Epithelial cell of esophagus (primary cell): ENCODE measurements around the gene NEK11.

Experiments used
- DNase-seq: peaks from one replicate; pipeline ENCODE4 v3.0.0; 2010; ENCODE audit warnings: low read depth
- H3K4me3 ChIP-seq: 2 replicates; pipeline ENCODE4 v1.5.1; 2011; ENCODE audit warnings: mild to moderate bottlenecking, low read length, control low read depth
- CTCF ChIP-seq: IDR thresholded peaks from 2 replicates; pipeline ENCODE4 v1.5.1; 2011; ENCODE audit warnings: low read depth, mild to moderate bottlenecking, low read length, control low read depth, inconsistent platforms; ENCODE audit not compliant: insufficient read depth; ENCODE audit errors: missing control alignments

The NEK11 gene

GRCh38 chr3:131338948-131339640, 312.4 kb downstream of the NEK11 start:
- H3K4me3 ChIP-seq, result no peak overlapping the region
- peak; percentile 14 for DNase-seq
- TF ChIP-seq CTCF, result no peak

DNA sequence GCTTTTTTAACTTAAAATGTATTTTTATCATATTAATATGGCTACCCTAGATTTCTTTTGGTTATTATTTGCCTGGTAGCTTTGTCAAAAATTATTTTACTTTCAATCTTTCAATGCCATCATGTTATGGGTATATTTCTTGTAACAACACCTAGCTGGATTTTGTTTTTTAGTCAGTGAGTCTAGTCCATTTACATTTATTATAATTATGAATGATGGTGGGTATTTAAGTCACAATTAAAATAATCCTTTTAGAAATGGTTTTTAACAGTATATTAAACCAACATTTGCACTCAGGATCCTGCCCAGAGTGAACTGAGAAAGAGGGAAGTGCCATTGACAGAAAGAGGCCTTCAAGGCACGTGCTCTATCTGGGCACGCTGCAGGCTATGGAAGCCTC, 315.1 kb downstream of the NEK11 start:
- no peak for DNase-seq
- H3K4me3 ChIP-seq, result no peak overlapping the region

DNA sequence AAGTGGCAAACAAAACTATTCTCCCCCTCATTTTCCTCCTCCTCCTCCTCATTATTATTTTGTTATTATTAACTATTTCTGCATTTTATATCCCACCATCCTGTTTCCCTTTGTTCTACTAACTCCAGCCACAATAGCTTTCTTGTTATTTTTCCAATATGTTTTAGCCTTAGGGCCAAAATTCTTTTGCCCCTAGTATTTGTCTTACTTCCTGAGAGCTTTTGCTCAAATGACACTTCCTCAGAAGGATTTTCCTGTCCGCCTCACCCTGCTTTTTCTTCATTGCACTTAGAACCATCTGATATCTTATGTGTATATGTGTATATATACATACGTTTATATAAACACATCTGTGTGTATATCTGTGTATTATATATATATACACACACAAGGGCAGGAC, 322.2 kb downstream of the NEK11 start:
- DNase-seq, result peak; percentile 31
- H3K4me3 ChIP-seq, result no peak overlapping the region
- no peak for TF ChIP-seq CTCF

More for the DNA sequence above, 315.1 kb downstream of the NEK11 start:
- TF ChIP-seq CTCF, result no peak

DNA sequence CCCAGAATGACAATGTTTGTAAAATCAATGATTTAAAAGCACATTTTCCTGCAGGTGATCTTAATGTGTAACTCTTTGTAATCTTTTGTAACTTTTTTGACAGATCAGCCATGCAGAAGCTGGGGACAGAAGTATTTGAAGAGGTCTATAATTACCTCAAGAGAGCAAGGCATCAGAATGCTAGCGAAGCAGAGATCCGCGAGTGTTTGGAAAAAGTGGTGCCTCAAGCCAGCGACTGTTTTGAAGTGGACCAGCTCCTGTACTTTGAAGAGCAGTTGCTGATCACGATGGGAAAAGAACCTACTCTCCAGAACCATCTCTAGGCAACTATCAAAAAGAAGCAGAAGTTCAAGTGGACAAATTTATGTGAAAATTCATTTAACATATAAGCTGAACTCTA, 322.8 kb downstream of the NEK11 start:
- DNase-seq, result no peak
- no peak for TF ChIP-seq CTCF

DNA sequence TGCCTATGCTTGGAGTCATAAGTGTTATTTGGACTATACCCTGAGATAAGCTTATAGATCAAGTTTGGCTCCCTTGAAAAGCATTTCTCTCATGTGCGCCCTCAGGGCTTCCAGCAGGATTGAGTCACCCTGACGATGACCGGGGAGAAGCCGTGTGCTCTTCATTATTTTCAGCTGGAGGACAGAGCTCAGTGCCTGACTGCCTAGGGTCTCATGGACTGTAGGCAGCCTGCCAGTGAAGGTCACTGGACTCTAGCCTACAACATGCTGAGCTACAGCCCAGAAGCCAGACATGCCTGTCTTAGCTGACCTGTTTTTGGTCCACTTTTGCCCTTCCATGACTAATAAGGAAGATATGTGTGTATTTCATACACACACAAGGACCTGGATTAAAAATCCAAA, 323.3 kb downstream of the NEK11 start:
- peak; percentile 91 for DNase-seq

More for the DNA sequence above, 322.8 kb downstream of the NEK11 start:
- H3K4me3 ChIP-seq, result no peak overlapping the region

DNA sequence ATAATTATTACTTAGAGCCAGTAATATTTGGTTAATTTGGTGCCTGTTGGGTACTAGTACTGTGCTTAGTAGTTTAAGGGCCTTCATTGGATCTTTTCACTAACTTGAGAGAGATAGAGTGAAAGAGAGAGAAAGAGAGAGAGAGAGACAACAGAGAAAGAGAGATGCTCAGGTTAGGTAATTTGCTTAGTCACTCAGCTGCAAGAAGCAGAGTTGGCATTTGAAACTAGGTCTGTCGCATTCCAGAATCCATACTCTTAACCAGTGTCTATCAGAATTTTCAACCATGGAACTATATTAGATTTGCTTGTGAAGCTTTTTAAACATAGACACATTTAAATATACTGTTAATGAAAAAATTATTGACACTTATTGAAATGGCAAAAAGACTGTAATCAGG, 323.8 kb downstream of the NEK11 start:
- DNase-seq, result peak; percentile 80
- no peak overlapping the region for H3K4me3 ChIP-seq
- no peak for TF ChIP-seq CTCF

More for the DNA sequence above, 323.3 kb downstream of the NEK11 start:
- TF ChIP-seq CTCF, result no peak
- H3K4me3 ChIP-seq, result no peak overlapping the region
